ENCODE results near the gene CEACAM19.
"Not testable (repeated sequence)": the region's sequence is repeated elsewhere in the genome, so short reads cannot be mapped to it uniquely, and the experiment has no call there.

Gene CEACAM19

DNA sequence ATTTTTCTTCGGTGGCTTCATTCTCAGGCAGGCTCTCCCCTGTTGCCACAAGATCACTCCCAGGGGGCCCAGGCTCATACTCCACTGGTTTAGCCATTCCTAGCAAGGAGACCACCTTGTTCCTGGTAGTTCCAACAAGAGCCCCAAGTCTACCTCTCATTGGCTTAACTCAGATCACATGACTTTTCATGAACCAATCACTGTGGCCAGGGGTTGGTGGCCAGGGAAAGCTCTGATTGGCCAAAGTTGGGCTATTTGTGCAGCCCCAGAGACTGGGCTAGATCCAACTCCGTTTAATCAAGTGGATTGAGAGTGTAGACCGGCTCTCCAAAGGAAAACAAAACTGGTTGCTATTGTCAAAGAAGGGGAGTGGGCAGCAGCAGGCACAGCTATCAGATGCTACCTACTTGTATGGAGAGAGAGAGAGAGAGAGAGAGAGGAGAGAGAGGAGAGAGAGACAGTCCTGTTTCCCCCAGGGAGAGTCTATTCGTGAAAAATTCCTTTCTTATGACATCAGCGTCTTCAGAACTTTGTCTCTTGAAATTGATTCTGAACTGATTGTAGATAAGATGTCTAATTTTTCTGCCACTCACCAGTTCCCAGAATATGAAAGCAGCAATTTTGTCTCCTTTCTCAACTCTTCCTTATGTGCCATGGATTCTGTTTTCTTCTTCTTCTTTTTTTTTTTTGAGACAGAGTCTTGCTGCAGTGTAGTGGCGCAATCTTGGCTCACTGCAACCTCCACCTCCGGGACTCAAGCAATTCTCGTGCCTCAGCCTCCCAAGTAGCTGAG is 5.9 kb downstream of the CEACAM19 start:
- peak; percentile 26 for DNase-seq

DNA sequence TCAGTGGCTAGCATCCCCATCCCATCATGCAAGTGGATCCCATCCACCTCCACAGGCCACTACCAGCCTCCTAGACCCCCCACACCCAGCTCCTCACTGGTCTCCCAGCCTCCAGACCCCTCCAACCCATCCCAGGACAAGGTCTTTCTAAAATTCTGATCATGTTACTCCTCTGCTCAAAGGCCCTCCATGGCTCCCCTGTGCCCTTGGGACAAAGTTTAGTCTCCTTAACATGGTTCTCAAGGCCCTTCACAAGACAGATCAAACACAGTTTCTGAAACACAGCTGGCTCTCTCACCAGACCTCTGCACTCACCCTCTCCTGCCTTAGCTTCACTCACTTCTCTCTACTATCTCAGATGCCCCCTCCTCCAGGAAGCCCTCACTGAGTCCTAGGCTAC is 9.3 kb downstream of the CEACAM19 start:
- no peak for DNase-seq

GRCh38 chr19:44681992-44682790 is 10.9 kb downstream of the CEACAM19 start:
- no peak for DNase-seq

DNA sequence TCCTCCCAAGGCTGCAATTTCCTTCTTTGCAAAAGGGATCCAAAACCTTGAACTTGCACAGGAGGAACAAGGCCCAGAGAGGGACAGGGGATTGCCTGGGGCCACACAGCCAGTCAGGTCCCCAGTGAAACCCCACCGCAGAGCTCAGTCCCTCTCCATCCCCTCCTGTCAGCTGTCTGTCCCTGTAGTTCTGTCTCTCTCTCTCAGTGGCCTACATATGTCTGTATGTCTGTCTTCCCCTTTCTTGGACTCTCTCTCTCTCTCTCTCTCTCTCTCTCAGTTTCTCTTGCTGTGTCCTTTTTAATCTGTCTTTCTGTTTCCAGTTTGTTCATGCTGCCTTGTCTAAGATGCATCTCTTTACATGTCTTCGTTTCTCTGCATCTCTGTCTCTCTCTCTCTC is 11.5 kb downstream of the CEACAM19 start:
- peak; percentile 44 for DNase-seq

- DNase-seq = no peak
Observed at GRCh38 chr19:44683434-44684210, 12.3 kb downstream of the CEACAM19 start.

GRCh38 chr19:44684396-44684795 is 13.1 kb downstream of the CEACAM19 start:
- not testable (repeated sequence) for DNase-seq

GRCh38 chr19:44684892-44685863 is 13.9 kb downstream of the CEACAM19 start:
- DNase-seq = peak; percentile 88

- DNase-seq = peak; percentile 89
Observed at GRCh38 chr19:44685877-44686276, 14.6 kb downstream of the CEACAM19 start.

DNA sequence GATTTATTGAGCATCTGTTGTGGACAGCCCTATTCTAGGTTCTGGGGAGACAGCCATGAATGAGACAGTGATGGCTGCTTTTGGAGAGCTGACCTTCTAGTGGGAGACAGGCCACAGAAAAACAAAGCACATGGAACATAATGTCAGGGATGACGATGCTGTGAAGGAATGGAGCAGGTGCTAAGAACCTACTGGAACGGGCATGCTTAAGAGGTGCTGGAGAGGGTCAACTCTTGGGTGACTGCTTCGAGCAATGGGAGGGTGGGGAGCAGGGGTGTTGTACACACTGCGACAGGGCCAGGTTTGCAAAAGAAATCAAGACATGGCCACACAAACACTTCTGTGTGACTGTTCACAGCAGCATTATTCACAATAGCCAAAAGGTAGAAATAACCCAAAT is 15.6 kb downstream of the CEACAM19 start:
- DNase-seq = no peak

GRCh38 chr19:44687888-44688287 is 16.6 kb downstream of the CEACAM19 start:
- peak; percentile 78 for DNase-seq

DNA sequence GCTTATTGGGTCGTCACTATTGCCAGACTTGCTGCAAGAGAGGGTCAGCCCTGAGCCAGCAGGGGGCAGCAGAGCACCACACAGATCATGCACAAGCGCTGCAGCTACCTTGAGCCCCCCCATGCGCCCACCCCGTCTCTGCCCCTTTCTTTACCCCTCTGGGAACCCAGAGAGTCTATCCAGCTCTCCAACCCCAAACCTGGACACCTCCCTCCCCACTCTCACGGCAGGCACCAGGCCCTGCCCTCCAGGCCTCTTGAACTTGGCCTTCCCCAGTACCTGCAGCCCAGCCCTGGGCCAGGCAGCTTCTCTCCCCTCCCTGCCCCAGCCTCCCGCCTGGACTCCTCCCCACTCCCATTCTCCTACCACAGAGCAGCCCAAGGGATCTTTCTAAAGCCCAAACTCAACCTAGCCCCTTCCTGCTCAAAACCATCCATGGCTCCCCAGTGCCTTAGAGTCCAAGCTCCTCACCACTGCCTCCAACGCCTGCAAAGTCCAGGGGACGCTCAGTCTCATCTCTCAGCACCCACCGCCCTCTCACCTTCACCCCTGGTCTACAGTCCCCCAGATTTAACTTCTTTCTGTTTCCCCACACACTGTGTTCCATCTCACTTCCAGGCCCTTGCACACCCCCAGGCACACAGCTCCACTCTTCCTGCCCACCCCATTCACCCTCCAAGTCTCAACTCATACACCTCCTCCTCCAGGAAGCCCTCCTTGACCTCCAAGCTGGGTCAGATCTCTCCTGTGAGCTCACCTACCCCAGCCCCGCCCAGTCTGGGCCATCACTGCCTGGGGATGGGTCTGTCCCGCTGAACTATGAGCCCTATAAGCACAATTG is 18.2 kb downstream of the CEACAM19 start:
- DNase-seq = peak; percentile 80

DNA sequence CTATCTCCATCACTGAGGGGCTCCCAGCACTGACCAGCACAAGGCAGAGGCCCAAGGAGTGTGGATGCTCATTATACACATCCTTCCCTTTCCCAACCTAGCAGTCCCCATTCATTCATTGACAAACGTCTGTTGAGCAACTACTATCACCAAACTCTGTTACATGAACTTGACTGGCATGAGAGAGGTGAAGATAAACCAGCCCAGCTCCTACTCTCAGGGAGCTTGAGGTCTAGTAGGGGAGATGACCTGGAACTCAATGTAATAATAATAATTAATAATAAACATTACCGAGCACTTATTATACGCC is 18.8 kb downstream of the CEACAM19 start:
- no peak for DNase-seq

- no peak for DNase-seq
Observed at GRCh38 chr19:44692379-44692721, 21.1 kb downstream of the CEACAM19 start.

DNA sequence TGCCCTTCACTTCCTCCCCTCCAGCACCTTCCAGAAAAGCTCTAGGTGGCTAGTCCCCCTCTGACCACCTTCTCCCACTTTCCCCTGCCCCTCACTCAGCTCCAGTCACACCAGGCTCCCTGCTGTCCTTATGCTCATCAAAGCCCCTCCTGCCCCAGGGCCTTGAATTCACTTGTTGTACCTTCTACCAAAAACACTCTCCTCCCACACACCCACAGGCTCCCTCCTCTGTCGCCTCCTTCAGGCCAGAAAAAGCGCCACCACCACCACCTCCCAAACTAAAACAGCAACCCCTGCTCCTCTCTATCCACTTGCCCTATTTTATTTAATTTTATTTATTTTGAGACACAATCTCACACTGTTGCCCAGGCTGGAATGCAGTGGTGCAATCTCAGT is 22.9 kb downstream of the CEACAM19 start:
- peak; percentile 35 for DNase-seq

DNA sequence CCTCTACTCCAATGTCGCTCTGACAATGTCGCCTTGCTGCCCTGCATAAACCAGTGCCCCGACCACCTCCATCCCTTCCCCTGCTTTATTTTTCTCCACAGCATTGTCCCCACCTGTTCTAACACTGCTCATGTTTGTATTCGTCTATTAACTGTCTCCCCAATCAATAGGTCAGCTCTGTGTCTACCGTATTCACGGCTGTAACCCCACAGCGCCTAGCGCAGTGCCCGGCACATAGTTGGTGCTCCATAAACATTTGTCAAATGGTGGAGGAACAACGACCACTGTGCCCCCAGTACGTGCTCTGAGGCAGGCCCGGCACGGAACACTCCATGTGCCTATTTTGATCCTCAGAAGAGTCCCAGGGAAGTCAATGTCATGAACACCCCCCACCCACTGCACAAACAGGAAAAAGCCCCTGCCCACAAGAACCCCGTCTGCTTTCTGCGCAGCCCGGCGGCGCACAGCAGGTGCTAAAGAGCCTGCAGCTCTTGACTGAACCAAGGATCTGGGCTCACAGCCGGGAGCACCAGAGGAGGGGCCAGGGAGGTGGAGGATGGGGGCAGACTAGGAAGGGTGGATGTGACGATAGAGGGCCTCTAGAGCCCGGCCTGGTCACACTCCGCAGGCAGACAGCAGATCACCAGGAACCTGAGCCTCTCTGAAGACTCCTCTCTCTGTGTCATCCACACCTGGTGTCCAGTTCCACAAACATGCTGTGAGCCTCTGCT is 25.8 kb downstream of the CEACAM19 start:
- no peak for DNase-seq

GRCh38 chr19:44697670-44698034 is 26.4 kb downstream of the CEACAM19 start:
- no peak for DNase-seq

- no peak for DNase-seq
Observed at GRCh38 chr19:44698492-44699201, 27.4 kb downstream of the CEACAM19 start, which contains the start of gene CEACAM16. Gene CEACAM16 (plus strand): TSS chr19:44699151. CDS start chr19:44701457, 2,306 bp downstream.

DNA sequence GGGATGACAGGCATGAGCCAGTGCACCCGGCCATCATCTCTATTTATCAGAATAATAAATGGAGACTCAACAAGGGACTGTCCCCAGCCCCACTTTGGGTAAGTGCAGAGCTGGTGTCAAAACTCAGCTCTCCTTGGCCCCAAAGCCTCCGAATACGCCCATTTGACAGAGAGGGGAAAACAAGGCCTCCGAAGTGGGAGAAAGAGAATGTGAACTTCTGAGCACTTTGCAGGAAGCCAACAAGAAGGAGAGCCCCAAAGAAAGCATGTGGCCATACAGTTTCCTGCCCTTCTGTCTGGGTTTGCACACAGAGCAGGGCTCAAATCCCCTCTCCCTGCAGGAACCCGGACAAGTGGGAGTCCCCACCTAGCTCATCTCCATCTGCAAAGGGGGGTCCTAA is 29.3 kb downstream of the CEACAM19 start:
- no peak for DNase-seq

DNA sequence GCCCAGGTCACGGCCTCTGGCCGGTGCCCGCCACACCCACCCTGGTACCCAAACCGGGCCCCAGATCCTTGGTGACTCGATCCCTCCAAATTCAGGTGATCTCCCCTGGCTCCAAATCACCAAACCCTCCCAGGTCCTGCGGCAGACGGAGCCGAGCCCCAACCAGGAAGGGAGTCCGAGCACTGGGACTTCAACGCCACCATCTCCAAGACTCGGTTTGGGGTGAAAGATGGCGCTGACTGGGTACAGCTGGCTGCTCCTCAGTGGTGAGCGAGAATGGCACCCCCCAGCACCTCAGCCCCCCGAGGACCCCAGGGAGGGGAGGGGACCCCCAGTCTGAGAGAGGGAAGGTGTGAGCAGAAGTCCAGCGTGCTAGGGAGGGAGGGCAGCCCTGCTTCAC is 29.9 kb downstream of the CEACAM19 start:
- DNase-seq = no peak

- DNase-seq = no peak
Observed at GRCh38 chr19:44702551-44703176, 31.4 kb downstream of the CEACAM19 start.
